HCT116 (cell line): ENCODE results near the gene TCF7L2. TPM values are rescaled to one million over a fixed set of nuclear protein-coding genes. Genes with fewer than 3 reads are reported as not detected.

Experiments
- ATAC-seq: fragments of 200-7000 bp; cut with Tn5 transposase; 2 replicates; pipeline ENCODE4 v1.9.1; 2020; ENCODE audit warnings: mild to moderate bottlenecking, moderate library complexity
- BruUV-seq: library from RNA; stranded (reverse); fragments of 400-500 nt; replicated peaks from 2 replicates; lab custom pipeline; 2021; lab: Mats Ljungman, UMichigan
- CTCF ChIA-PET: fragments of 300-600 bp; sonication (Branson Sonifier 250); formaldehyde crosslinking; loops from one replicate; lab custom pipeline; 2021; ENCODE audit warnings: antibody characterized with exemption; lab: Charles Lee
- POLR2A ChIA-PET: fragments of 300-600, 350-600 bp; sonication (Branson Sonifier 250); formaldehyde crosslinking; loops from one replicate; lab custom pipeline; 2021; ENCODE audit warnings: antibody characterized with exemption; lab: Charles Lee
- RAD21 ChIA-PET, 2 experiments: fragments of 300-600 bp; sonication (Branson Sonifier 250); formaldehyde crosslinking; loops; one replicate each; lab custom pipeline; 2023; ENCODE audit warnings: low total read pairs in 2 of 2; ENCODE audit not compliant: uncharacterized antibody in 2 of 2, unreplicated experiment in 2 of 2, low non-redundant PET in 1 of 2; lab: Charles Lee
- DNase-seq: peaks from one replicate; pipeline ENCODE4 v3.0.0-alpha.2; 2010; ENCODE audit warnings: low read depth, low spot score
- H2AFZ ChIP-seq: fragments of 200-600 bp; shearing (Covaris generic), sonication (generic); 2 replicates; pipeline ENCODE4 v1.6.1; 2017; ENCODE audit warnings: low read depth, mixed run types, mixed read lengths, antibody characterized with exemption, low read length; ENCODE audit not compliant: poor library complexity, severe bottlenecking
- H3K27ac ChIP-seq: 2 replicates; pipeline ENCODE4 v1.5.1; 2012; ENCODE audit warnings: low read depth, low read length
- H3K27me3 ChIP-seq: fragments of 200-600 bp; sonication (generic); 2 replicates; pipeline ENCODE4 v1.6.1; 2016; ENCODE audit warnings: mixed run types, low read length, mixed read lengths; ENCODE audit not compliant: insufficient read depth
- H3K36me3 ChIP-seq, 2 experiments: fragments of 200-500 bp in 1 of 2; fragments of 200-600 bp in 1 of 2; sonication (Bioruptor generic) in 1 of 2; sonication (generic) in 1 of 2; 2 replicates each; pipeline versions ENCODE4 v1.5.1 to v1.6.1; 2014 to 2016; ENCODE audit warnings: low read length in 2 of 2, inconsistent platforms in 1 of 2, mixed read lengths in 1 of 2, mixed run types in 1 of 2; ENCODE audit not compliant: insufficient read depth in 2 of 2, control insufficient read depth in 1 of 2
- H3K4me1 ChIP-seq, 2 experiments: fragments of 200-600 bp in 1 of 2; sonication (generic) in 1 of 2; 2 replicates each; pipeline versions ENCODE4 v1.5.1 to v1.6.1; 2012 to 2017; ENCODE audit warnings: low read length in 2 of 2, inconsistent platforms in 1 of 2, mild to moderate bottlenecking in 1 of 2, mixed read lengths in 1 of 2, mixed run types in 1 of 2, moderate library complexity in 1 of 2; ENCODE audit not compliant: insufficient read depth in 2 of 2, control insufficient read depth in 1 of 2
- H3K4me2 ChIP-seq: fragments of 200-600 bp; sonication (generic); 2 replicates; pipeline ENCODE4 v1.6.1; 2017; ENCODE audit warnings: mixed run types, low read length, mixed read lengths
- H3K4me3 ChIP-seq, 2 experiments: fragments of 200-600 bp in 1 of 2; sonication (generic) in 1 of 2; replicated peaks in 1 of 2; 2 replicates each; pipeline ENCODE4 v1.5.1; 2011 to 2016; ENCODE audit warnings: low read length in 2 of 2, control low read depth in 1 of 2, low read depth in 1 of 2, mild to moderate bottlenecking in 1 of 2, mixed read lengths in 1 of 2, mixed run types in 1 of 2
- H3K79me2 ChIP-seq: fragments of 200-600 bp; sonication (generic); 2 replicates; pipeline ENCODE4 v1.6.1; 2017; ENCODE audit warnings: mild to moderate bottlenecking, mixed run types, low read length, moderate library complexity, mixed read lengths; ENCODE audit not compliant: insufficient read depth
- H3K9ac ChIP-seq: fragments of 200-600 bp; sonication (generic); 2 replicates; pipeline ENCODE4 v1.6.1; 2016; ENCODE audit warnings: low read length, mixed read lengths
- H3K9me2 ChIP-seq: fragments of 200-600 bp; sonication (generic), shearing (Covaris generic); 2 replicates; pipeline ENCODE4 v1.6.1; 2017; ENCODE audit warnings: mixed run types, mild to moderate bottlenecking, moderate library complexity; ENCODE audit not compliant: insufficient read depth
- H3K9me3 ChIP-seq, 2 experiments: fragments of 200-500 bp in 1 of 2; fragments of 200-600 bp in 1 of 2; sonication (Bioruptor generic) in 1 of 2; sonication (generic) in 1 of 2; 2 replicates each; pipeline ENCODE4 v1.6.1; 2014 to 2017; ENCODE audit warnings: low read length in 2 of 2, mixed read lengths in 2 of 2, inconsistent platforms in 1 of 2, low read depth in 1 of 2, mild to moderate bottlenecking in 1 of 2, mixed run types in 1 of 2, moderate library complexity in 1 of 2; ENCODE audit not compliant: control insufficient read depth in 1 of 2, insufficient read depth in 1 of 2
- H4K20me1 ChIP-seq: fragments of 200-600 bp; sonication (generic), shearing (Covaris generic); 2 replicates; pipeline ENCODE4 v1.6.1; 2017; ENCODE audit warnings: mixed run types, mild to moderate bottlenecking, moderate library complexity; ENCODE audit not compliant: insufficient read depth
- CBX3 ChIP-seq: IDR thresholded peaks from 2 replicates; pipeline ENCODE4 v1.6.1; 2012; ENCODE audit warnings: low read depth
- CEBPB ChIP-seq: IDR thresholded peaks from 2 replicates; pipeline ENCODE4 v1.6.1; 2012; ENCODE audit warnings: low read depth
- EGR1 ChIP-seq: IDR thresholded peaks from 2 replicates; pipeline ENCODE4 v1.6.1; 2012; ENCODE audit warnings: low read depth
- ELF1 ChIP-seq: IDR thresholded peaks from 2 replicates; pipeline ENCODE4 v1.6.1; 2012; ENCODE audit warnings: low read depth, borderline replicate concordance
- EZH2 ChIP-seq: fragments of 200-600 bp; sonication (generic); IDR thresholded peaks from 2 replicates; pipeline ENCODE4 v1.6.1; 2017; ENCODE audit warnings: antibody characterized with exemption, mixed run types
- EZH2phosphoT487 ChIP-seq: fragments of 200-600 bp; IDR thresholded peaks from 2 replicates; pipeline ENCODE4 v1.6.1; 2018; ENCODE audit warnings: antibody characterized with exemption, borderline replicate concordance
- FOSL1 ChIP-seq: IDR thresholded peaks from 2 replicates; pipeline ENCODE4 v1.6.1; 2012; ENCODE audit warnings: low read depth
- JUND ChIP-seq: IDR thresholded peaks from 2 replicates; pipeline ENCODE4 v1.6.1; 2012
- POLR2A ChIP-seq: IDR thresholded peaks from 2 replicates; pipeline ENCODE4 v1.7.0; 2011; ENCODE audit warnings: borderline replicate concordance; ENCODE audit not compliant: insufficient read depth, insufficient read length; ENCODE audit errors: extremely low read depth
- POLR2AphosphoS5 ChIP-seq: IDR thresholded peaks from 2 replicates; pipeline ENCODE4 v1.6.1; 2011; ENCODE audit warnings: mild to moderate bottlenecking, low read depth, low read length, moderate library complexity
- RAD21 ChIP-seq: IDR thresholded peaks from 2 replicates; pipeline ENCODE4 v1.6.1; 2012; ENCODE audit warnings: low read depth, mild to moderate bottlenecking
- SIN3A ChIP-seq: IDR thresholded peaks from 2 replicates; pipeline ENCODE4 v1.6.1; 2012; ENCODE audit warnings: low read depth
- SP1 ChIP-seq: IDR thresholded peaks from 2 replicates; pipeline ENCODE4 v1.6.1; 2012; ENCODE audit warnings: low read depth
- intact Hi-C: fragments of 100-400 bp; cut with micrococcal nuclease; formaldehyde crosslinking; loops from 2 replicates; pipeline ENCODE4 v1.10.0; 2022
- total RNA-seq: library from RNA; stranded (reverse); gene quantifications from one replicate; pipeline ENCODE4 v1.2.1, GENCODE V29; 2021; ENCODE audit not compliant: unreplicated experiment
- TF ChIP-seq, protein P1 (sequence below), 3 experiments: fragments of 200-600 bp in 1 of 3; sonication (generic) in 1 of 3; IDR thresholded peaks in 2 of 3; conservative IDR thresholded peaks in 1 of 3; 2 replicates each; pipeline ENCODE4 v1.5.1; 2012 to 2017; ENCODE audit warnings: low read depth in 2 of 3, low read length in 2 of 3, antibody characterized with exemption in 1 of 3, borderline replicate concordance in 1 of 3, control low read depth in 1 of 3, mild to moderate bottlenecking in 1 of 3, mixed read lengths in 1 of 3, mixed run types in 1 of 3, moderate library complexity in 1 of 3; ENCODE audit not compliant: insufficient read depth in 1 of 3
- TF ChIP-seq, protein P2 (sequence below): IDR thresholded peaks from 2 replicates; pipeline ENCODE4 v1.6.1; 2011; ENCODE audit warnings: mild to moderate bottlenecking, low read length, moderate library complexity; ENCODE audit not compliant: insufficient replicate concordance; ENCODE audit errors: extremely low read depth
- TF ChIP-seq, protein P3 (sequence below): IDR thresholded peaks from 2 replicates; pipeline ENCODE4 v1.6.1; 2012

The TCF7L2 gene
- total RNA-seq, 1 experiment from 2014 or later, result 164 TPM

DNA sequence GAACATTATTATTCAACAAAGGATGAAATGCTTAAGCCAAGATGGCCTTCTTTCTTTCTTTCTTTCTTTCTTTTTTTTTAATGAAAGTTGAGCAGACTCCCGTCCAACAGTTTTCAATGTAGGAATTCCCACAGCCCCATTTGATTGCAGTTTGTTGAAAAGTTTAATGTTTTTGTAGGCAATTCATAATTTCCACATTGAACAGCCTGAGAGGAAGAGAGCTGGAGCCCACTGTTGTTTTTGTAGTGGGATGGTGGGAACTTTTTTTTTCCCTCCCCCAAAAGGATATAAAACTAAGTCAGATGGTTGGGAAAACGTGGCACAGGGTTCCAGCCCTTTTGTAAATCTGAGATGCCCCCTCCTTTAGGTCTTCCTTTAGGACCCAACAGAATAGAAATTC is 86.6 kb downstream of the TCF7L2 start (continued):
- TF ChIP-seq, protein P1, sequence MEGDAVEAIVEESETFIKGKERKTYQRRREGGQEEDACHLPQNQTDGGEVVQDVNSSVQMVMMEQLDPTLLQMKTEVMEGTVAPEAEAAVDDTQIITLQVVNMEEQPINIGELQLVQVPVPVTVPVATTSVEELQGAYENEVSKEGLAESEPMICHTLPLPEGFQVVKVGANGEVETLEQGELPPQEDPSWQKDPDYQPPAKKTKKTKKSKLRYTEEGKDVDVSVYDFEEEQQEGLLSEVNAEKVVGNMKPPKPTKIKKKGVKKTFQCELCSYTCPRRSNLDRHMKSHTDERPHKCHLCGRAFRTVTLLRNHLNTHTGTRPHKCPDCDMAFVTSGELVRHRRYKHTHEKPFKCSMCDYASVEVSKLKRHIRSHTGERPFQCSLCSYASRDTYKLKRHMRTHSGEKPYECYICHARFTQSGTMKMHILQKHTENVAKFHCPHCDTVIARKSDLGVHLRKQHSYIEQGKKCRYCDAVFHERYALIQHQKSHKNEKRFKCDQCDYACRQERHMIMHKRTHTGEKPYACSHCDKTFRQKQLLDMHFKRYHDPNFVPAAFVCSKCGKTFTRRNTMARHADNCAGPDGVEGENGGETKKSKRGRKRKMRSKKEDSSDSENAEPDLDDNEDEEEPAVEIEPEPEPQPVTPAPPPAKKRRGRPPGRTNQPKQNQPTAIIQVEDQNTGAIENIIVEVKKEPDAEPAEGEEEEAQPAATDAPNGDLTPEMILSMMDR (IDR thresholded peaks at IDR 0.05 in 2 of 3, conservative IDR thresholded peaks at IDR 0.05 in 1 of 3; ENCODE audit: borderline replicate concordance in 1 of 3, insufficient read depth in 1 of 3, low read depth in 2 of 3, low read length in 2 of 3), result no peak
- TF ChIP-seq, all 23 proteins: peak for 0

DNA sequence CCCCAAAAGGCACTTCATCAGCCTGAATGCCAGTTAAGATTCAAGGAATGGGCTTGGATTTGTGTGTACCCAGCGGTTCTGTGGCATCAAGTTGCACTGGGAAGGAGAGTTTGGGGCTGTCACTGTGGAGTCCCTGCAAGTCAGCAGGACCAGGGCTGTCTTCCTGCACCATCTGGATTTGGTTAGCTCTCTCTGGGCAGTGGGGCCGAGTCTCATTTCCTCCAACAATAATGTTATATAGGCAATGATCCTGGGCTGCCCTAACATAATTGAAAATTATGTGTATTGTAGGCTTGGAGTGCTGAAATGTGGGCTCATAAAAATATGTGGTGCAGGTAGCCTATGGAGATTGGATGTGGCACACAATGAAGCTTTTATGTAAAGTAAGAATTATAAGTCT is 87.2 kb downstream of the TCF7L2 start:
- intact Hi-C loops, result no loop called here
- POLR2A ChIA-PET, result no interaction called here
- no peak overlapping the region for H3K27ac ChIP-seq

More for the DNA sequence above, 87.2 kb downstream of the TCF7L2 start:
- no peaks in the 10 kb centered on the region for H3K9me2 ChIP-seq
- BruUV-seq, result no TSS peak
- no peak for TF ChIP-seq EZH2phosphoT487
- no peak for TF ChIP-seq ELF1
- no peak for TF ChIP-seq RAD21
- TF ChIP-seq SIN3A, result no peak
- TF ChIP-seq FOSL1, result no peak
- TF ChIP-seq, protein P2, sequence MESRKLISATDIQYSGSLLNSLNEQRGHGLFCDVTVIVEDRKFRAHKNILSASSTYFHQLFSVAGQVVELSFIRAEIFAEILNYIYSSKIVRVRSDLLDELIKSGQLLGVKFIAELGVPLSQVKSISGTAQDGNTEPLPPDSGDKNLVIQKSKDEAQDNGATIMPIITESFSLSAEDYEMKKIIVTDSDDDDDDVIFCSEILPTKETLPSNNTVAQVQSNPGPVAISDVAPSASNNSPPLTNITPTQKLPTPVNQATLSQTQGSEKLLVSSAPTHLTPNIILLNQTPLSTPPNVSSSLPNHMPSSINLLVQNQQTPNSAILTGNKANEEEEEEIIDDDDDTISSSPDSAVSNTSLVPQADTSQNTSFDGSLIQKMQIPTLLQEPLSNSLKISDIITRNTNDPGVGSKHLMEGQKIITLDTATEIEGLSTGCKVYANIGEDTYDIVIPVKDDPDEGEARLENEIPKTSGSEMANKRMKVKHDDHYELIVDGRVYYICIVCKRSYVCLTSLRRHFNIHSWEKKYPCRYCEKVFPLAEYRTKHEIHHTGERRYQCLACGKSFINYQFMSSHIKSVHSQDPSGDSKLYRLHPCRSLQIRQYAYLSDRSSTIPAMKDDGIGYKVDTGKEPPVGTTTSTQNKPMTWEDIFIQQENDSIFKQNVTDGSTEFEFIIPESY, result no peak
- TF ChIP-seq EZH2, result no peak
- TF ChIP-seq POLR2AphosphoS5, result no peak
- no peak for TF ChIP-seq CEBPB
- no peak for TF ChIP-seq EGR1
- TF ChIP-seq, protein P3, sequence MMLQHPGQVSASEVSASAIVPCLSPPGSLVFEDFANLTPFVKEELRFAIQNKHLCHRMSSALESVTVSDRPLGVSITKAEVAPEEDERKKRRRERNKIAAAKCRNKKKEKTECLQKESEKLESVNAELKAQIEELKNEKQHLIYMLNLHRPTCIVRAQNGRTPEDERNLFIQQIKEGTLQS, result no peak
- TF ChIP-seq, protein P1 (IDR thresholded peaks at IDR 0.05 in 2 of 3, conservative IDR thresholded peaks at IDR 0.05 in 1 of 3; ENCODE audit: borderline replicate concordance in 1 of 3, insufficient read depth in 1 of 3, low read depth in 2 of 3, low read length in 2 of 3), result no peak
- no peak for TF ChIP-seq POLR2A
- no peak for TF ChIP-seq SP1
- no peak for TF ChIP-seq JUND
- TF ChIP-seq CBX3, result no peak
- DNase-seq (no peak), ATAC-seq (no peak)
- H3K4me3 ChIP-seq, result no peak overlapping the region
- RAD21 ChIA-PET, result no interaction called here
- H3K27me3 ChIP-seq, result no peaks in the 10 kb centered on the region
- no peaks in the 10 kb centered on the region for H3K9me3 ChIP-seq
- H3K9ac ChIP-seq, result no peak overlapping the region
- H4K20me1 ChIP-seq, result peaks cover 52% of the 10 kb centered on the region; the same call in 1 of the 2 replicates
- peaks cover 38 to 48% of the 10 kb centered on the region in 2 experiments for H3K36me3 ChIP-seq
- CTCF ChIA-PET, result no interaction called here
- peaks cover 0 to 13% of the 10 kb centered on the region in 2 experiments; a peak in 1 of 4 replicates for H3K4me1 ChIP-seq
- H3K4me2 ChIP-seq, result no peak overlapping the region
- peaks cover 100% of the 10 kb centered on the region for H3K79me2 ChIP-seq
- H2AFZ ChIP-seq, result no peak overlapping the region
